ENCODE measurements around the gene DALRD3. TPM values are rescaled to one million over a fixed set of nuclear protein-coding genes. Genes with fewer than 3 reads are reported as not detected.
A peak's percentile ranks its signal among the peaks of the same experiment; 100 is the strongest.

The DALRD3 gene
- total RNA-seq, 1 donor from 2014 or later: 18.5 TPM

DNA sequence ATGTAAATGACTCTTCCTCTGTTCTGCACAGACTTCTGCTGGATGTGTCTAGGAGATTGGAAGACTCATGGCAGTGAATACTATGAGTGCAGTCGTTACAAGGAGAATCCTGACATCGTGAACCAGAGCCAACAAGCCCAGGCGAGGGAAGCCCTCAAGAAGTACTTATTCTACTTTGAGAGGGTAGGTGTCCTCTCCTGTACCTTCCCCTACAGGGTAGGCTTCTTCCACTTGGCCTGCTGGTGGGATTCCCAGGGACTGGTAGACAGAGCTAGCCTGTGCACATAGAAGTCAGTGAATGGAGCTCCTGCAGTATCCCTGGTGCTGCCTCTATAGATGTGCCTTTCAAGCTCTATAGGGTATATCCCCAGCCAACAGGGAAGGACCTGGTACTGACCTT, 38.9 kb downstream of the DALRD3 start:
- no peak overlapping the region for H3K27ac ChIP-seq (ENCODE audit: low read depth, low read length)
- H3K9me3 Mint-ChIP-seq (ENCODE audit: unreplicated experiment): no peaks in the 10 kb centered on the region
- no peak overlapping the region for H3K9ac ChIP-seq (ENCODE audit: low read length)
- H3K4me1 ChIP-seq (ENCODE audit: insufficient read depth, low read length): no peaks in the 10 kb centered on the region
- no peak overlapping the region for H3K4me3 Mint-ChIP-seq (ENCODE audit: unreplicated experiment)
- FAIRE-seq (no peak), DNase-seq (ENCODE audit: low read depth) (no peak)
- H3K4me1 Mint-ChIP-seq (ENCODE audit: low read depth, unreplicated experiment): peaks cover 3% of the 10 kb centered on the region
- no peak overlapping the region for H3K27ac Mint-ChIP-seq (ENCODE audit: unreplicated experiment)
- peaks cover 31% of the 10 kb centered on the region for H3K36me3 Mint-ChIP-seq (ENCODE audit: low read depth, unreplicated experiment)
- no peak for TF ChIP-seq EZH2 (IDR thresholded peaks at IDR 0.05; ENCODE audit: insufficient read depth, low read length)
- TF ChIP-seq, protein P1, sequence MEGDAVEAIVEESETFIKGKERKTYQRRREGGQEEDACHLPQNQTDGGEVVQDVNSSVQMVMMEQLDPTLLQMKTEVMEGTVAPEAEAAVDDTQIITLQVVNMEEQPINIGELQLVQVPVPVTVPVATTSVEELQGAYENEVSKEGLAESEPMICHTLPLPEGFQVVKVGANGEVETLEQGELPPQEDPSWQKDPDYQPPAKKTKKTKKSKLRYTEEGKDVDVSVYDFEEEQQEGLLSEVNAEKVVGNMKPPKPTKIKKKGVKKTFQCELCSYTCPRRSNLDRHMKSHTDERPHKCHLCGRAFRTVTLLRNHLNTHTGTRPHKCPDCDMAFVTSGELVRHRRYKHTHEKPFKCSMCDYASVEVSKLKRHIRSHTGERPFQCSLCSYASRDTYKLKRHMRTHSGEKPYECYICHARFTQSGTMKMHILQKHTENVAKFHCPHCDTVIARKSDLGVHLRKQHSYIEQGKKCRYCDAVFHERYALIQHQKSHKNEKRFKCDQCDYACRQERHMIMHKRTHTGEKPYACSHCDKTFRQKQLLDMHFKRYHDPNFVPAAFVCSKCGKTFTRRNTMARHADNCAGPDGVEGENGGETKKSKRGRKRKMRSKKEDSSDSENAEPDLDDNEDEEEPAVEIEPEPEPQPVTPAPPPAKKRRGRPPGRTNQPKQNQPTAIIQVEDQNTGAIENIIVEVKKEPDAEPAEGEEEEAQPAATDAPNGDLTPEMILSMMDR (IDR thresholded peaks at IDR 0.05; ENCODE audit: insufficient read depth, low read depth, low read length): no peak
- H2AFZ ChIP-seq (ENCODE audit: low read depth, low read length): no peak overlapping the region
- H3K27me3 Mint-ChIP-seq (ENCODE audit: low read depth, unreplicated experiment): no peaks in the 10 kb centered on the region
- no peaks in the 10 kb centered on the region for H3K27me3 ChIP-seq (ENCODE audit: insufficient read depth, low read length)
- peaks cover 46% of the 10 kb centered on the region for H3K36me3 ChIP-seq (ENCODE audit: insufficient read depth, low read length)
- no peak overlapping the region for H3K4me3 ChIP-seq (ENCODE audit: insufficient read depth, low read depth, low read length)
- H3K79me2 ChIP-seq (ENCODE audit: insufficient read depth, low read length): no peaks in the 10 kb centered on the region
- peaks cover 12% of the 10 kb centered on the region for H4K20me1 ChIP-seq (ENCODE audit: insufficient read depth, low read length)
- H3K9me3 ChIP-seq (ENCODE audit: insufficient read depth, low read depth, low read length): no peaks in the 10 kb centered on the region
- no peak overlapping the region for H3K4me2 ChIP-seq (ENCODE audit: low read length)

DNA sequence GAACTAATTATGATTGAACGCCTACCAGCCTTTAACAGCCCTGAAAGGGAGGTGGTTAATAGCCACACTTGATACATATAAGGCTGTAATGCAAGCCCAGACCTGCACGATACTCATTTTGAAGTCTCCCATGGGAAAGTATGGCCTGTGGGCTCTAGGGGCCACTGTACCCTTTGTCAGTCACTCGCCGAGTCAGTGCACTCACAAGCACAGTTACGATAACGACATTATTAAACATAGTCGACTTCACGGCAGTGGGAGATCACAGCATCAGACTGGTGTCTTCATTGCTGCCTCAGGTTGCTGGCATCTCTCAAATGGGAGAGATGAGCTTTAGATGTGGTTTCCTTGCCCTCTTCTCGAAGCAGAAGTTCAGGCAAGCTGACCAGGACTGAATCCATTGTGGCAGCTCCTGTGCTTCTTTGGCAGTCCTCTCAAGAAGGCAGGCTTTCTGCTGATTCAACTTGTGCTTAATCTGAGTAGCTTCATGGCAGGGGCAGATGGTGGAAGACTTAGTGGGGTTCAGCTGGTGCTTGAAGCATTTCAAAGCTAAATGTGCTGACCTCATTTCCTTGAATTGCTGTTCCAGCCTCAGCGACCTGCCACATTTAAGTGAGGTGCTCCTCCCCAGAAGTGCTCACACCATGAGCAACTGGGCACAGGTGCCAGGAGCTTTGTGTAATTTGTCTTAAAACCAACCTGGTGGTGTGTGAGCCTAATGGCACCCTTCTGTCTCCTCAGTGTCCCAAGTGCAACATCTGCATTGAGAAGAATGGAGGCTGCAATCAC, 44.1 kb downstream of the DALRD3 start:
- Histone ChIP-seq H3K9me3 (ENCODE audit: insufficient read depth, low read depth, low read length) (no peaks in the 10 kb centered on the region), H2AFZ (ENCODE audit: low read depth, low read length) (no peak overlapping the region), H3K27me3 (ENCODE audit: insufficient read depth, low read length) (no peaks in the 10 kb centered on the region), H3K4me2 (ENCODE audit: low read length) (no peak overlapping the region), H3K4me3 (ENCODE audit: insufficient read depth, low read depth, low read length) (no peak overlapping the region), H4K20me1 (ENCODE audit: insufficient read depth, low read length) (peaks cover 5% of the 10 kb centered on the region), H3K27ac (ENCODE audit: low read depth, low read length) (no peak overlapping the region), H3K79me2 (ENCODE audit: insufficient read depth, low read length) (no peaks in the 10 kb centered on the region), H3K4me1 (ENCODE audit: insufficient read depth, low read length) (no peaks in the 10 kb centered on the region), H3K9ac (ENCODE audit: low read length) (no peak overlapping the region), H3K36me3 (ENCODE audit: insufficient read depth, low read length) (peaks cover 56% of the 10 kb centered on the region)
- no peak for TF ChIP-seq EZH2 (IDR thresholded peaks at IDR 0.05; ENCODE audit: insufficient read depth, low read length)
- TF ChIP-seq, protein P1 (IDR thresholded peaks at IDR 0.05; ENCODE audit: insufficient read depth, low read depth, low read length): no peak
- no peaks in the 10 kb centered on the region for H3K27me3 Mint-ChIP-seq (ENCODE audit: low read depth, unreplicated experiment)
- H3K9me3 Mint-ChIP-seq (ENCODE audit: unreplicated experiment): no peaks in the 10 kb centered on the region
- DNase-seq (ENCODE audit: low read depth) (no peak), FAIRE-seq (no peak)
- H3K36me3 Mint-ChIP-seq (ENCODE audit: low read depth, unreplicated experiment): peaks cover 12% of the 10 kb centered on the region
- H3K27ac Mint-ChIP-seq (ENCODE audit: unreplicated experiment): no peak overlapping the region
- no peak overlapping the region for H3K4me3 Mint-ChIP-seq (ENCODE audit: unreplicated experiment)
- H3K4me1 Mint-ChIP-seq (ENCODE audit: low read depth, unreplicated experiment): no peaks in the 10 kb centered on the region

GRCh38 chr3:48970586-48970985, 47.8 kb downstream of the DALRD3 start:
- Histone ChIP-seq H3K27me3 (ENCODE audit: insufficient read depth, low read length) (no peaks in the 10 kb centered on the region), H3K27ac (ENCODE audit: low read depth, low read length) (no peak overlapping the region), H3K4me2 (ENCODE audit: low read length) (no peak overlapping the region), H3K4me1 (ENCODE audit: insufficient read depth, low read length) (no peaks in the 10 kb centered on the region), H3K79me2 (ENCODE audit: insufficient read depth, low read length) (no peaks in the 10 kb centered on the region), H2AFZ (ENCODE audit: low read depth, low read length) (no peak overlapping the region), H4K20me1 (ENCODE audit: insufficient read depth, low read length) (peaks cover 18% of the 10 kb centered on the region), H3K4me3 (ENCODE audit: insufficient read depth, low read depth, low read length) (no peak overlapping the region), H3K36me3 (ENCODE audit: insufficient read depth, low read length) (peaks cover 59% of the 10 kb centered on the region), H3K9ac (ENCODE audit: low read length) (no peak overlapping the region), H3K9me3 (ENCODE audit: insufficient read depth, low read depth, low read length) (no peaks in the 10 kb centered on the region)
- no peak for TF ChIP-seq EZH2 (IDR thresholded peaks at IDR 0.05; ENCODE audit: insufficient read depth, low read length)
- TF ChIP-seq, protein P1 (IDR thresholded peaks at IDR 0.05; ENCODE audit: insufficient read depth, low read depth, low read length): no peak
- Mint-ChIP-seq H3K9me3 (ENCODE audit: unreplicated experiment) (no peaks in the 10 kb centered on the region), H3K27ac (ENCODE audit: unreplicated experiment) (peak overlapping the region; percentile 34), H3K27me3 (ENCODE audit: low read depth, unreplicated experiment) (no peaks in the 10 kb centered on the region), H3K4me3 (ENCODE audit: unreplicated experiment) (no peak overlapping the region), H3K36me3 (ENCODE audit: low read depth, unreplicated experiment) (peaks cover 8% of the 10 kb centered on the region), H3K4me1 (ENCODE audit: low read depth, unreplicated experiment) (peaks cover 9% of the 10 kb centered on the region)
- DNase-seq (ENCODE audit: low read depth) (no peak), FAIRE-seq (no peak)

Data from astrocyte (in vitro differentiated cells and primary cell).